ENCODE measurements around the gene TMEM61.
A peak's percentile ranks its signal among the peaks of the same experiment; 100 is the strongest.
"Not testable (repeated sequence)": the region's sequence is repeated elsewhere in the genome, so short reads cannot be mapped to it uniquely, and the experiment has no call there.

TMEM61 gene

GRCh38 chr1:54980528-54981241, at the start of gene TMEM61:
Gene TMEM61 (plus strand): TSS chr1:54980628. CDS start chr1:54981066, 438 bp downstream.
- no peak for DNase-seq (ENCODE audit: low read depth, low spot score)

- no peak for DNase-seq (ENCODE audit: low read depth, low spot score)
Observed at GRCh38 chr1:54931275-54931840, 49.1 kb upstream of the TMEM61 start.

GRCh38 chr1:54934081-54934480, 46.3 kb upstream of the TMEM61 start:
- DNase-seq (ENCODE audit: low read depth, low spot score), result not testable (repeated sequence)

GRCh38 chr1:54934869-54935268, 45.6 kb upstream of the TMEM61 start:
- peak; percentile 47 for DNase-seq (ENCODE audit: low read depth, low spot score)

GRCh38 chr1:54936791-54937190, 43.6 kb upstream of the TMEM61 start:
- DNase-seq (ENCODE audit: low read depth, low spot score), result no peak

GRCh38 chr1:54937469-54937868, 43.0 kb upstream of the TMEM61 start:
- DNase-seq (ENCODE audit: low read depth, low spot score), result no peak

- DNase-seq (ENCODE audit: low read depth, low spot score), result not testable (repeated sequence)
Observed at GRCh38 chr1:54938955-54939354, 41.5 kb upstream of the TMEM61 start.

- no peak for DNase-seq (ENCODE audit: low read depth, low spot score)
Observed at GRCh38 chr1:54940042-54940441, 40.4 kb upstream of the TMEM61 start.

- no peak for DNase-seq (ENCODE audit: low read depth, low spot score)
Observed at GRCh38 chr1:54942976-54943375, 37.5 kb upstream of the TMEM61 start.

GRCh38 chr1:54944610-54945392, 35.6 kb upstream of the TMEM61 start:
- DNase-seq (ENCODE audit: low read depth, low spot score), result peak; percentile 80

- DNase-seq (ENCODE audit: low read depth, low spot score), result no peak
Observed at GRCh38 chr1:54945393-54945936, 35.0 kb upstream of the TMEM61 start.

GRCh38 chr1:54947540-54947939, 32.9 kb upstream of the TMEM61 start:
- DNase-seq (ENCODE audit: low read depth, low spot score), result no peak

GRCh38 chr1:54949053-54949452, 31.4 kb upstream of the TMEM61 start:
- no peak for DNase-seq (ENCODE audit: low read depth, low spot score)

GRCh38 chr1:54950006-54950368, 30.4 kb upstream of the TMEM61 start:
- DNase-seq (ENCODE audit: low read depth, low spot score), result no peak

GRCh38 chr1:54950369-54951163, 29.9 kb upstream of the TMEM61 start:
- DNase-seq (ENCODE audit: low read depth, low spot score), result peak; percentile 71

GRCh38 chr1:54951810-54952226, 28.6 kb upstream of the TMEM61 start:
- DNase-seq (ENCODE audit: low read depth, low spot score), result no peak

- no peak for DNase-seq (ENCODE audit: low read depth, low spot score)
Observed at GRCh38 chr1:54952950-54953718, 27.3 kb upstream of the TMEM61 start.

- no peak for DNase-seq (ENCODE audit: low read depth, low spot score)
Observed at GRCh38 chr1:54953846-54954245, 26.6 kb upstream of the TMEM61 start.

GRCh38 chr1:54955359-54955758, 25.1 kb upstream of the TMEM61 start:
- DNase-seq (ENCODE audit: low read depth, low spot score), result no peak

GRCh38 chr1:54956726-54957125, 23.7 kb upstream of the TMEM61 start:
- no peak for DNase-seq (ENCODE audit: low read depth, low spot score)

GRCh38 chr1:54959241-54959640, 21.2 kb upstream of the TMEM61 start:
- no peak for DNase-seq (ENCODE audit: low read depth, low spot score)
